ENCODE data around the gene HEXD.

GRCh38 chr17:82480318-82480717 is 62.2 kb downstream of the HEXD start:
- TF ChIP-seq CTCF (conservative IDR thresholded peaks at IDR 0.05; ENCODE audit: low read length) (no peak), EZH2phosphoT487 (IDR thresholded peaks at IDR 0.05; ENCODE audit: borderline replicate concordance, low read depth, low read length) (no peak)
